IMR-90 (cell line): ENCODE measurements around the gene SHISA2. TPM values are rescaled to one million over a fixed set of nuclear protein-coding genes. Genes with fewer than 3 reads are reported as not detected.

Experiments
- ATAC-seq: fragments of 200-7000 bp; cut with Tn5 transposase; 2 replicates; pipeline ENCODE4 v1.9.1; 2020; ENCODE audit warnings: low read depth, mild to moderate bottlenecking, moderate library complexity
- BruUV-seq: library from RNA; stranded (reverse); fragments of 400-500 nt; replicated peaks from 2 replicates; lab custom pipeline; 2021; lab: Mats Ljungman, UMichigan
- CTCF ChIA-PET: fragments of 300-600 bp; formaldehyde crosslinking; extraction: SDS; loops from one replicate; lab custom pipeline; 2021; ENCODE audit warnings: antibody characterized with exemption; lab: Yijun Ruan, JAX
- POLR2A ChIA-PET: fragments of 300-600 bp; sonication (Branson Sonifier 250); formaldehyde crosslinking; loops from one replicate; lab custom pipeline; 2022; ENCODE audit warnings: antibody characterized with exemption; ENCODE audit not compliant: unreplicated experiment; lab: Charles Lee
- DNase-seq: peaks from one replicate; pipeline ENCODE4 v3.0.0; 2013
- H2AFZ ChIP-seq: replicated peaks from 2 replicates; pipeline ENCODE3; 2013; ENCODE audit warnings: low read length, mild to moderate bottlenecking; ENCODE audit not compliant: poor library complexity
- H2AK5ac ChIP-seq: 2 replicates; pipeline ENCODE4 v1.6.1; 2013; ENCODE audit warnings: low read depth, low read length, inconsistent platforms
- H2AK9ac ChIP-seq: replicated peaks from 2 replicates; pipeline ENCODE3; 2013; ENCODE audit warnings: mild to moderate bottlenecking, low read depth, low read length, moderate library complexity; ENCODE audit not compliant: poor library complexity
- H2BK120ac ChIP-seq: 2 replicates; pipeline ENCODE4 v1.6.1; 2013; ENCODE audit warnings: low read depth, low read length, inconsistent platforms
- H2BK15ac ChIP-seq: 3 replicates; pipeline ENCODE4 v1.6.1; 2013; ENCODE audit warnings: low read depth, low read length, inconsistent platforms
- H2BK20ac ChIP-seq: 2 replicates; pipeline ENCODE4 v1.6.1; 2013; ENCODE audit warnings: low read depth, mild to moderate bottlenecking, inconsistent platforms, low read length, moderate library complexity
- H2BK5ac ChIP-seq: 2 replicates; pipeline ENCODE4 v1.6.1; 2013; ENCODE audit warnings: mild to moderate bottlenecking, low read depth, low read length, inconsistent platforms; ENCODE audit not compliant: poor library complexity, severe bottlenecking
- H3K14ac ChIP-seq: replicated peaks from 2 replicates; pipeline ENCODE4 v1.6.1; 2013; ENCODE audit warnings: low read depth, low read length, inconsistent platforms
- H3K18ac ChIP-seq: 2 replicates; pipeline ENCODE4 v1.6.1; 2013; ENCODE audit warnings: low read depth, low read length, control low read depth
- H3K23ac ChIP-seq: 2 replicates; pipeline ENCODE4 v1.6.1; 2013; ENCODE audit warnings: low read depth, low read length, inconsistent platforms
- H3K27ac ChIP-seq: 2 replicates; pipeline ENCODE4 v1.5.1; 2013; ENCODE audit warnings: mild to moderate bottlenecking, control low read depth, low read length; ENCODE audit not compliant: insufficient read depth
- H3K27me3 ChIP-seq: 2 replicates; pipeline ENCODE4 v1.6.1; 2013; ENCODE audit warnings: low read length; ENCODE audit not compliant: control insufficient read depth, insufficient read depth
- H3K36me3 ChIP-seq: 2 replicates; pipeline ENCODE4 v1.6.1; 2013; ENCODE audit warnings: low read length, mixed read lengths; ENCODE audit not compliant: control insufficient read depth, insufficient read depth
- H3K4ac ChIP-seq: 2 replicates; pipeline ENCODE4 v1.6.1; 2013; ENCODE audit warnings: low read depth, low read length, inconsistent platforms
- H3K4me1 ChIP-seq: 2 replicates; pipeline ENCODE4 v1.6.1; 2013; ENCODE audit warnings: low read length, mixed read lengths; ENCODE audit not compliant: control insufficient read depth, insufficient read depth
- H3K4me2 ChIP-seq: 2 replicates; pipeline ENCODE4 v1.6.1; 2013; ENCODE audit warnings: low read depth, mild to moderate bottlenecking, control low read depth, low read length, moderate library complexity
- H3K4me3 ChIP-seq: 2 replicates; pipeline ENCODE4 v1.5.1; 2013; ENCODE audit warnings: low read depth, mild to moderate bottlenecking, control low read depth, low read length, moderate library complexity; ENCODE audit not compliant: insufficient read depth
- H3K56ac ChIP-seq: 2 replicates; pipeline ENCODE4 v1.6.1; 2013; ENCODE audit warnings: low read length, inconsistent platforms; ENCODE audit not compliant: insufficient read depth; ENCODE audit errors: extremely low read depth
- H3K79me1 ChIP-seq, 2 experiments: 2 replicates each; pipeline ENCODE4 v1.6.1; 2013; ENCODE audit warnings: low read length in 2 of 2, inconsistent platforms in 1 of 2, low read depth in 1 of 2
- H3K9ac ChIP-seq: 2 replicates; pipeline ENCODE4 v1.6.1; 2013; ENCODE audit warnings: low read depth, low read length, control low read depth
- H3K9me1 ChIP-seq: 2 replicates; pipeline ENCODE4 v1.6.1; 2013; ENCODE audit warnings: low read length, inconsistent platforms; ENCODE audit not compliant: insufficient read depth
- H3K9me3 ChIP-seq: 2 replicates; pipeline ENCODE4 v1.6.1; 2013; ENCODE audit warnings: low read length; ENCODE audit not compliant: control insufficient read depth, insufficient read depth
- H4K20me1 ChIP-seq: 2 replicates; pipeline ENCODE4 v1.6.1; 2013; ENCODE audit warnings: low read length, inconsistent platforms; ENCODE audit not compliant: insufficient read depth
- H4K5ac ChIP-seq: 2 replicates; pipeline ENCODE4 v1.6.1; 2013; ENCODE audit warnings: mild to moderate bottlenecking, low read depth, low read length, control low read depth
- H4K8ac ChIP-seq, 2 experiments: 2 replicates each; pipeline ENCODE4 v1.6.1; 2013; ENCODE audit warnings: low read depth in 2 of 2, low read length in 2 of 2, control low read depth in 1 of 2, inconsistent platforms in 1 of 2
- H4K91ac ChIP-seq: 2 replicates; pipeline ENCODE4 v1.6.1; 2013; ENCODE audit warnings: low read depth, low read length, inconsistent platforms; ENCODE audit not compliant: insufficient read depth
- ELK1 ChIP-seq: fragments of 150-350 bp; IDR thresholded peaks from 2 replicates; pipeline ENCODE4 v1.6.1; 2016; ENCODE audit warnings: low read depth, mild to moderate bottlenecking, low read length, moderate library complexity, borderline replicate concordance
- FOS ChIP-seq: fragments of 150-350 bp; IDR thresholded peaks from 2 replicates; pipeline ENCODE4 v1.6.1; 2016; ENCODE audit warnings: low read depth, low read length
- MAFK ChIP-seq: IDR thresholded peaks from 2 replicates; pipeline ENCODE4 v1.6.1; 2012; ENCODE audit warnings: low read depth, low read length, improper control_type of control experiment
- POLR2A ChIP-seq: IDR thresholded peaks from 2 replicates; pipeline ENCODE4 v1.6.1; 2012; ENCODE audit warnings: mild to moderate bottlenecking, low read depth, low read length
- WGBS, 2 experiments: methylation state at CpG; one replicate each; pipeline versions ENCODE4 v1.1.5 to v1.1.7; 2013; ENCODE audit warnings: missing lambda C conversion rate in 2 of 2; ENCODE audit not compliant: insufficient read length in 1 of 2; ENCODE audit errors: extremely low coverage in 2 of 2; 5-methylcytosine and 5-hydroxymethylcytosine counted together
- dilution Hi-C: fragments of 300-500 bp; cut with HindIII; formaldehyde crosslinking; loops from one replicate; pipeline ENCODE4 v1.14.3; 2018; ENCODE audit warnings: low sequenced_read_pairs; ENCODE audit not compliant: unreplicated experiment
- in situ Hi-C: fragments of 300-500 bp; cut with MboI; formaldehyde crosslinking; loops from 3 replicates; pipeline ENCODE4 v1.14.3; 2019; ENCODE audit warnings: low sequenced_read_pairs, inconsistent platforms, mixed read lengths
- intact Hi-C: fragments of 100-400 bp; cut with micrococcal nuclease; formaldehyde crosslinking; loops from 2 replicates; pipeline ENCODE4 v1.10.0; 2022
- polyA plus RNA-seq, 3 experiments: library from polyadenylated mRNA; depleted of rRNA; stranded (reverse); fragments of >200 nt; gene quantifications; 2 replicates each; pipeline ENCODE4 v1.2.3, GENCODE V29; 2012; ENCODE audit warnings: low replicate concordance in 1 of 3
- total RNA-seq: library from RNA; depleted of rRNA; stranded (reverse); fragments of >200 nt; gene quantifications from 2 replicates; pipeline ENCODE4 v1.2.3, GENCODE V29; 2012

SHISA2 gene
- total and polyA plus RNA-seq, 2 of the 4 experiments (the other 2 are of a cell fraction), result not detected

- no peak overlapping the region for H3K4ac ChIP-seq
- H3K4me2 ChIP-seq, result no peak overlapping the region
- no peak overlapping the region for H2AFZ ChIP-seq
- no TSS peak for BruUV-seq
- H3K9me1 ChIP-seq, result no peaks in the 10 kb centered on the region
- no peak overlapping the region for H3K56ac ChIP-seq
- no peak overlapping the region for H2BK5ac ChIP-seq
- no peak overlapping the region for H2BK20ac ChIP-seq
- no peak overlapping the region for H3K4me3 ChIP-seq
- no peak overlapping the region for H4K8ac ChIP-seq
- H3K9me3 ChIP-seq, result no peaks in the 10 kb centered on the region
- intact Hi-C loops (loop anchor here (5.0 kb wide), 1 partner anchor 79 kb away; no protein-coding TSS in a partner anchor), in situ Hi-C loops (loop anchor here (10.0 kb wide), 1 partner anchor 226 kb away; no protein-coding TSS in a partner anchor), dilution Hi-C loops (no loop called here)
- ChIA-PET CTCF (no interaction called here), POLR2A (no interaction called here)
- TF ChIP-seq ELK1 (no peak), POLR2A (no peak), FOS (no peak), MAFK (no peak)
- WGBS, 2 experiments, result 20% methylated on average over 1 of the region's 5 CpGs; no CpG with 5 or more reads in 1 of the 2 experiments
- H3K9ac ChIP-seq, result no peak overlapping the region
- H2BK120ac ChIP-seq, result no peak overlapping the region
- H3K27ac ChIP-seq, result no peak overlapping the region
- H3K4me1 ChIP-seq, result no peaks in the 10 kb centered on the region
- H2AK9ac ChIP-seq, result no peak overlapping the region
- DNase-seq (no peak), ATAC-seq (no peak)
- no peaks in the 10 kb centered on the region; the same call in 1 of the 2 replicates for H3K27me3 ChIP-seq
- H3K79me1 ChIP-seq, result no peaks in the 10 kb centered on the region
- no peaks in the 10 kb centered on the region for H4K20me1 ChIP-seq
- no peak overlapping the region for H4K5ac ChIP-seq
- no peak overlapping the region for H2BK15ac ChIP-seq
- H3K14ac ChIP-seq, result no peak overlapping the region
- H3K36me3 ChIP-seq, result no peaks in the 10 kb centered on the region
- H3K18ac ChIP-seq, result no peak overlapping the region
- H3K23ac ChIP-seq, result no peak overlapping the region
- H2AK5ac ChIP-seq, result no peak overlapping the region
- no peak overlapping the region for H4K91ac ChIP-seq
These were observed 9.4 kb upstream of the SHISA2 start for GRCh38 chr13:26061256-26061655.
